Measurements from ENCODE around the gene RPS14. TPM values are rescaled to one million over a fixed set of nuclear protein-coding genes. Genes with fewer than 3 reads are reported as not detected.

The RPS14 gene
- total and polyA plus RNA-seq, 10 of the 15 experiments (the other 5 are each of a cell fraction or from before 2014, with no cell fraction given): 2,295 to 4,047 (median 2,787) TPM

DNA sequence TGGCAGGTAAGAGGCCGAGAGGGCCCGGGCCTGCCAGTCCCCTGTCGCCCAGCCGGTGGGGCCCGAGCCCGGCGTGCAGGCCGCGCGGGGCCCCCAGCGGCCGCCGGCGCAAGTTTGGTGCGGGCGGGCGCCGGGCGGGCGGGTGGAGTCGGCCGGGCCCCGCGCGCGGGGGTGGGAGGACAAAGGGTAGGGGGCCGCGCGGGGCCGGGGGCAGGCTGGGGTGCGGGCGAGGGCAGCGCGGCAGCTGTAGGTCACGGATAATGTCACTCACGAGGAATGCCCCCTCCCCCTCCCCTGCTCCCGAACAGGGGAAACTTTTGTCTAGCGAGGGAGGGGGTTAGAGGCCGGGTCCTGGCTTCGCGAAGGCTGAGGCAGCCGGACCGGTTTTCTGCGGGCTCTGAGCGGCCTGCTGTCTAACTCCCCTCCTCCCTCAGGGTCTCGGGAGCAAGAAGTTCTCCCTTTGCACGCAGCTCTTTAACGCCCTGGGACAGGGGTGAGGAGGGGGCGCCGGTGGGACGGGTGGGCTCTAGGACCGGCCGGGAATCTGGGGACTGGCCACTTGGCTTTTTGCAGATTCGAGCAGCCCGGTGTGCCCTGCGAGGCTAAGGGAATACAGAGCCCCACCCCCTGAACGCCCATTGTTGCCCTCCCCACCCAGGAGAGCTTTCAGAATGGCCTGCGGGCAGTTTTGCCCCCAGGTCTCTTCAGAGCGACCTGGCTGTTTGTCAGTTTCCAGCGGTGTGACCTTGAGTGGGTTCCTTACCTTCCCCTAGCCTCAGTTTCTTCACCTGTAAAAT lies 37.1 kb upstream of the RPS14 start (continued):
- TF ChIP-seq, protein P1, sequence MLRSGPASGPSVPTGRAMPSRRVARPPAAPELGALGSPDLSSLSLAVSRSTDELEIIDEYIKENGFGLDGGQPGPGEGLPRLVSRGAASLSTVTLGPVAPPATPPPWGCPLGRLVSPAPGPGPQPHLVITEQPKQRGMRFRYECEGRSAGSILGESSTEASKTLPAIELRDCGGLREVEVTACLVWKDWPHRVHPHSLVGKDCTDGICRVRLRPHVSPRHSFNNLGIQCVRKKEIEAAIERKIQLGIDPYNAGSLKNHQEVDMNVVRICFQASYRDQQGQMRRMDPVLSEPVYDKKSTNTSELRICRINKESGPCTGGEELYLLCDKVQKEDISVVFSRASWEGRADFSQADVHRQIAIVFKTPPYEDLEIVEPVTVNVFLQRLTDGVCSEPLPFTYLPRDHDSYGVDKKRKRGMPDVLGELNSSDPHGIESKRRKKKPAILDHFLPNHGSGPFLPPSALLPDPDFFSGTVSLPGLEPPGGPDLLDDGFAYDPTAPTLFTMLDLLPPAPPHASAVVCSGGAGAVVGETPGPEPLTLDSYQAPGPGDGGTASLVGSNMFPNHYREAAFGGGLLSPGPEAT (IDR thresholded peaks at IDR 0.05; ENCODE audit: low read depth): peak; percentile 54; the same call in 1 of the 2 replicates
- TF ChIP-seq NR2F1 (conservative IDR thresholded peaks at IDR 0.05): no peak

- peak overlapping the region; percentile 80 for H3K9ac ChIP-seq (ENCODE audit: control insufficient read depth, insufficient read depth, low read length)
- peaks cover 51% of the 10 kb centered on the region for H3K79me2 ChIP-seq (ENCODE audit: control insufficient read depth, insufficient read depth, low read length)
- ChIA-PET CTCF (interaction anchor here (0.6 to 8.4 kb wide), 5 partner anchors 8 to 59 kb away, joined by 3 to 132 read pairs (median 3); no protein-coding TSS in a partner anchor), SMC1A (ENCODE audit: uncharacterized antibody, unreplicated experiment) (interaction anchor here (1.2 kb wide), 1 partner anchor 11 kb away, joined by 3 read pairs; no protein-coding TSS in a partner anchor), RAD21 (ENCODE audit: unreplicated experiment) (interaction anchor here (1.3 to 10.2 kb wide), 2 partner anchors 27 to 73 kb away, joined by 3 to 143 read pairs; no protein-coding TSS in a partner anchor), POLR2A (interaction anchor here (0.6 to 1.9 kb wide), 2 partner anchors 36 to 265 kb away, joined by 3 to 7 read pairs; partner anchors contain the start of gene RPS14)
- H3K36me3 ChIP-seq (ENCODE audit: control insufficient read depth in 2 of 2, insufficient read depth in 2 of 2, low read length in 1 of 2): 0 out of 4 replicates have a peak, but pooled peaks cover 0 to 1% of the 10 kb centered on the region in 2 experiments
- H4K20me1 ChIP-seq (ENCODE audit: control insufficient read depth, insufficient read depth): no peaks in the 10 kb centered on the region
- H3K27me3 ChIP-seq (replicated peaks in 1 of 2; ENCODE audit: control insufficient read depth in 2 of 2, insufficient read depth in 2 of 2, low read length in 1 of 2): no peaks in the 10 kb centered on the region
- intact Hi-C loops (cut with micrococcal nuclease; ENCODE audit: unreplicated experiment) (loop anchor here (2.0 to 10.0 kb wide), 3 partner anchors 25 to 299 kb away; no protein-coding TSS in a partner anchor), in situ Hi-C loops (cut with MboI) (no loop called here)
- peak overlapping the region; percentile 88 for H3K4me3 ChIP-seq
- peak overlapping the region; percentile 82 for H2AFZ ChIP-seq (ENCODE audit: control insufficient read depth, low read depth, low read length)
- FAIRE-seq: no peak
- peak; percentile 9 for ATAC-seq
- peaks cover 39% of the 10 kb centered on the region for H3K4me1 ChIP-seq (ENCODE audit: control insufficient read depth, insufficient read depth, low read length)
- H3K4me2 ChIP-seq (ENCODE audit: control insufficient read depth, insufficient read depth): peak overlapping the region; percentile 66
- no TSS peak for BruUV-seq (replicated peaks)
- no peak for DNase-seq (ENCODE audit: low read depth, low spot score)
- WGBS (ENCODE audit: insufficient coverage, insufficient replicate concordance, low lambda C conversion rate, missing lambda C conversion rate): 3% methylated on average over 20 of the region's 90 CpGs
- H3K9me3 ChIP-seq (replicated peaks; ENCODE audit: control insufficient read depth, insufficient read depth, low read length): no peaks in the 10 kb centered on the region
- peak overlapping the region; percentile 72 for H3K27ac ChIP-seq (ENCODE audit: control insufficient read depth, insufficient read depth)
- TF ChIP-seq, protein P2, sequence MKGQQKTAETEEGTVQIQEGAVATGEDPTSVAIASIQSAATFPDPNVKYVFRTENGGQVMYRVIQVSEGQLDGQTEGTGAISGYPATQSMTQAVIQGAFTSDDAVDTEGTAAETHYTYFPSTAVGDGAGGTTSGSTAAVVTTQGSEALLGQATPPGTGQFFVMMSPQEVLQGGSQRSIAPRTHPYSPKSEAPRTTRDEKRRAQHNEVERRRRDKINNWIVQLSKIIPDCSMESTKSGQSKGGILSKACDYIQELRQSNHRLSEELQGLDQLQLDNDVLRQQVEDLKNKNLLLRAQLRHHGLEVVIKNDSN (IDR thresholded peaks at IDR 0.05; ENCODE audit: borderline replicate concordance, extremely low read length, insufficient read depth, low read depth, low read length): peak; percentile 81
- TF ChIP-seq MYB (IDR thresholded peaks at IDR 0.05; ENCODE audit: borderline replicate concordance, low read depth, low read length) (no peak), PAX5 (IDR thresholded peaks at IDR 0.05; ENCODE audit: borderline replicate concordance, low read depth, low read length) (no peak), MXI1 (IDR thresholded peaks at IDR 0.05; ENCODE audit: low read depth, low read length) (no peak), NKRF (conservative IDR thresholded peaks at IDR 0.05) (peak; percentile 54; the same call in 1 of the 2 replicates), SRF (IDR thresholded peaks at IDR 0.05; ENCODE audit: low read depth in 2 of 2, low read length in 2 of 2) (no peak), SMAD5 (IDR thresholded peaks at IDR 0.05; ENCODE audit: low read depth) (no peak), EGR1 (IDR thresholded peaks at IDR 0.05; ENCODE audit: borderline replicate concordance in 1 of 2, low read depth in 2 of 2, low read length in 2 of 2) (peak in 1 of 2 experiments; percentile 48; a peak in 1 of 3 replicates), TBL1XR1 (IDR thresholded peaks at IDR 0.05; ENCODE audit: low read depth, low read length) (no peak), TCF3 (IDR thresholded peaks at IDR 0.05; ENCODE audit: borderline replicate concordance, insufficient read depth, low read depth, low read length) (no peak), SUZ12 (IDR thresholded peaks at IDR 0.05; ENCODE audit: unreplicated experiment) (no peak)
Observed at GRCh38 chr5:150485693-150486401, 36.3 kb upstream of the RPS14 start.

All from GM12878 (cell line).